ES-I3 (cell line): ENCODE measurements around the gene PTDSS2.

Experiments
- H3K36me3 ChIP-seq: 2 replicates; pipeline ENCODE4 v1.6.1; 2013; ENCODE audit warnings: mild to moderate bottlenecking, low read length, control low read depth, moderate library complexity; ENCODE audit not compliant: insufficient read depth
- H3K4me1 ChIP-seq: 2 replicates; pipeline ENCODE4 v1.6.1; 2013; ENCODE audit warnings: mild to moderate bottlenecking, control low read depth, low read length; ENCODE audit not compliant: insufficient read depth
- H3K9ac ChIP-seq: 2 replicates; pipeline ENCODE4 v1.6.1; 2013; ENCODE audit warnings: low read depth, mild to moderate bottlenecking, low read length, moderate library complexity
- H3K9me3 ChIP-seq: 2 replicates; pipeline ENCODE4 v1.6.1; 2013; ENCODE audit warnings: mild to moderate bottlenecking, low read length, moderate library complexity; ENCODE audit not compliant: control insufficient read depth, insufficient read depth

The PTDSS2 gene

GRCh38 chr11:488579-488978 lies 38.5 kb downstream of the PTDSS2 start:
- Histone ChIP-seq H3K36me3 (no peaks in the 10 kb centered on the region; the same call in 1 of the 2 replicates), H3K4me1 (no peaks in the 10 kb centered on the region), H3K9ac (no peak overlapping the region), H3K9me3 (no peaks in the 10 kb centered on the region)

- no peaks in the 10 kb centered on the region; the same call in 1 of the 2 replicates for H3K36me3 ChIP-seq
Measured at GRCh38 chr11:488992-489391, 38.9 kb downstream of the PTDSS2 start.

GRCh38 chr11:489610-490185 lies 39.6 kb downstream of the PTDSS2 start:
- Histone ChIP-seq H3K9me3 (no peaks in the 10 kb centered on the region), H3K36me3 (no peaks in the 10 kb centered on the region; the same call in 1 of the 2 replicates), H3K9ac (no peak overlapping the region), H3K4me1 (no peaks in the 10 kb centered on the region)

More at GRCh38 chr11:488992-489391, 38.9 kb downstream of the PTDSS2 start:
- no peak overlapping the region for H3K9ac ChIP-seq
- no peaks in the 10 kb centered on the region for H3K4me1 ChIP-seq
- H3K9me3 ChIP-seq: no peaks in the 10 kb centered on the region

GRCh38 chr11:490186-490929 lies 40.3 kb downstream of the PTDSS2 start:
- H3K4me1 ChIP-seq: no peaks in the 10 kb centered on the region
- no peaks in the 10 kb centered on the region for H3K9me3 ChIP-seq
- H3K9ac ChIP-seq: no peak overlapping the region
- H3K36me3 ChIP-seq: no peaks in the 10 kb centered on the region; the same call in 1 of the 2 replicates

- Histone ChIP-seq H3K36me3 (no peaks in the 10 kb centered on the region; the same call in 1 of the 2 replicates), H3K9ac (no peak overlapping the region), H3K4me1 (no peaks in the 10 kb centered on the region), H3K9me3 (no peaks in the 10 kb centered on the region)
Measured at GRCh38 chr11:490930-491260, 40.8 kb downstream of the PTDSS2 start.

GRCh38 chr11:491358-491757 lies 41.3 kb downstream of the PTDSS2 start:
- no peak overlapping the region for H3K9ac ChIP-seq
- no peaks in the 10 kb centered on the region for H3K9me3 ChIP-seq
- H3K4me1 ChIP-seq: no peaks in the 10 kb centered on the region
- H3K36me3 ChIP-seq: no peaks in the 10 kb centered on the region; the same call in 1 of the 2 replicates

- H3K36me3 ChIP-seq: peaks cover 9% of the 10 kb centered on the region
Measured at GRCh38 chr11:492427-493226, 42.5 kb downstream of the PTDSS2 start.

GRCh38 chr11:494761-495536 lies 44.9 kb downstream of the PTDSS2 start:
- Histone ChIP-seq H3K36me3 (peaks cover 10% of the 10 kb centered on the region), H3K9ac (no peak overlapping the region), H3K9me3 (no peaks in the 10 kb centered on the region), H3K4me1 (no peaks in the 10 kb centered on the region)

More at GRCh38 chr11:492427-493226, 42.5 kb downstream of the PTDSS2 start:
- Histone ChIP-seq H3K4me1 (no peaks in the 10 kb centered on the region), H3K9me3 (no peaks in the 10 kb centered on the region), H3K9ac (no peak overlapping the region)

GRCh38 chr11:495537-495931 lies 45.5 kb downstream of the PTDSS2 start:
- peaks cover 10% of the 10 kb centered on the region for H3K36me3 ChIP-seq
- H3K9ac ChIP-seq: no peak overlapping the region
- no peaks in the 10 kb centered on the region for H3K9me3 ChIP-seq
- no peaks in the 10 kb centered on the region for H3K4me1 ChIP-seq

- Histone ChIP-seq H3K9me3 (no peaks in the 10 kb centered on the region), H3K9ac (no peak overlapping the region), H3K36me3 (peaks cover 10% of the 10 kb centered on the region), H3K4me1 (no peaks in the 10 kb centered on the region)
Measured at GRCh38 chr11:496834-497564, 46.9 kb downstream of the PTDSS2 start.

- Histone ChIP-seq H3K36me3 (peaks cover 10% of the 10 kb centered on the region), H3K9me3 (no peaks in the 10 kb centered on the region), H3K9ac (no peak overlapping the region), H3K4me1 (no peaks in the 10 kb centered on the region)
Measured at GRCh38 chr11:497565-498296, 47.7 kb downstream of the PTDSS2 start.

- no peaks in the 10 kb centered on the region for H3K4me1 ChIP-seq
- H3K9me3 ChIP-seq: no peaks in the 10 kb centered on the region
- H3K36me3 ChIP-seq: peaks cover 10% of the 10 kb centered on the region
- no peak overlapping the region for H3K9ac ChIP-seq
Measured at GRCh38 chr11:498297-499181, 48.5 kb downstream of the PTDSS2 start.
